Esophagus squamous epithelium (tissue), 4 donors: ENCODE measurements around the gene UBR4.

ENCODE experiments used
- POLR2A ChIP-seq, 4 donors: fragments of 450-650 bp; IDR thresholded peaks; one replicate each; pipeline ENCODE4 v1.6.1; 2017; ENCODE audit warnings: antibody characterized with exemption in 4 of 4, mild to moderate bottlenecking in 4 of 4, moderate library complexity in 3 of 4
- TF ChIP-seq, protein P1 (sequence below), 6 experiments: fragments of 450-650 bp in 4 of 6; fragments of 200-600 bp in 2 of 6; sonication (generic) in 2 of 6; IDR thresholded peaks; one replicate each; pipeline ENCODE4 v1.5.1; 2016 to 2019; ENCODE audit warnings: antibody characterized with exemption in 6 of 6, mild to moderate bottlenecking in 4 of 6, moderate library complexity in 4 of 6

DNA sequence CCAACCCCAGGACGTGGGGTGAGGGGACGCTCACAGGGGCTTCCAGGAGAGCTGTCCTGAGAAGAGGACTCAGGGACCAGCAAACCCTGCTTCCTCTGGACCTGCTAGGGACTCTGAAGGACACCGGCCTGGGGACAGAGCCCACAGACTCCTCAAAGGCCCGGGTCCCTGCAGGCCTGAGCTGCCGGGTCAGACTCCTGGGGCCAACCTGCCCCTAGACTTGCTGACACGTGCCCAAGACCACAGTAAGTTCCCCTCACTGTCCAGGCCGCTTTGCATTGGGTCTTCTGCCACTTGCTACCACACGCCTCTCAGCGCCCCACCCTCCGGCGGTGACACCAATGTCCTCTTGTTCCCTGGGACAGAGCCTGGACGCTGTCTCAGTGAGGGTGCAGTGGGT is 146.9 kb downstream of the UBR4 start:
- TF ChIP-seq, protein P1, sequence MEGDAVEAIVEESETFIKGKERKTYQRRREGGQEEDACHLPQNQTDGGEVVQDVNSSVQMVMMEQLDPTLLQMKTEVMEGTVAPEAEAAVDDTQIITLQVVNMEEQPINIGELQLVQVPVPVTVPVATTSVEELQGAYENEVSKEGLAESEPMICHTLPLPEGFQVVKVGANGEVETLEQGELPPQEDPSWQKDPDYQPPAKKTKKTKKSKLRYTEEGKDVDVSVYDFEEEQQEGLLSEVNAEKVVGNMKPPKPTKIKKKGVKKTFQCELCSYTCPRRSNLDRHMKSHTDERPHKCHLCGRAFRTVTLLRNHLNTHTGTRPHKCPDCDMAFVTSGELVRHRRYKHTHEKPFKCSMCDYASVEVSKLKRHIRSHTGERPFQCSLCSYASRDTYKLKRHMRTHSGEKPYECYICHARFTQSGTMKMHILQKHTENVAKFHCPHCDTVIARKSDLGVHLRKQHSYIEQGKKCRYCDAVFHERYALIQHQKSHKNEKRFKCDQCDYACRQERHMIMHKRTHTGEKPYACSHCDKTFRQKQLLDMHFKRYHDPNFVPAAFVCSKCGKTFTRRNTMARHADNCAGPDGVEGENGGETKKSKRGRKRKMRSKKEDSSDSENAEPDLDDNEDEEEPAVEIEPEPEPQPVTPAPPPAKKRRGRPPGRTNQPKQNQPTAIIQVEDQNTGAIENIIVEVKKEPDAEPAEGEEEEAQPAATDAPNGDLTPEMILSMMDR (IDR thresholded peaks at IDR 0.05) = no peak
- TF ChIP-seq POLR2A (IDR thresholded peaks at IDR 0.05) = no peak
